Measurements from ENCODE around the gene APOA5.

GRCh38 chr11:116750070-116750718, 41.5 kb downstream of the APOA5 start:
- TF ChIP-seq, protein P1, sequence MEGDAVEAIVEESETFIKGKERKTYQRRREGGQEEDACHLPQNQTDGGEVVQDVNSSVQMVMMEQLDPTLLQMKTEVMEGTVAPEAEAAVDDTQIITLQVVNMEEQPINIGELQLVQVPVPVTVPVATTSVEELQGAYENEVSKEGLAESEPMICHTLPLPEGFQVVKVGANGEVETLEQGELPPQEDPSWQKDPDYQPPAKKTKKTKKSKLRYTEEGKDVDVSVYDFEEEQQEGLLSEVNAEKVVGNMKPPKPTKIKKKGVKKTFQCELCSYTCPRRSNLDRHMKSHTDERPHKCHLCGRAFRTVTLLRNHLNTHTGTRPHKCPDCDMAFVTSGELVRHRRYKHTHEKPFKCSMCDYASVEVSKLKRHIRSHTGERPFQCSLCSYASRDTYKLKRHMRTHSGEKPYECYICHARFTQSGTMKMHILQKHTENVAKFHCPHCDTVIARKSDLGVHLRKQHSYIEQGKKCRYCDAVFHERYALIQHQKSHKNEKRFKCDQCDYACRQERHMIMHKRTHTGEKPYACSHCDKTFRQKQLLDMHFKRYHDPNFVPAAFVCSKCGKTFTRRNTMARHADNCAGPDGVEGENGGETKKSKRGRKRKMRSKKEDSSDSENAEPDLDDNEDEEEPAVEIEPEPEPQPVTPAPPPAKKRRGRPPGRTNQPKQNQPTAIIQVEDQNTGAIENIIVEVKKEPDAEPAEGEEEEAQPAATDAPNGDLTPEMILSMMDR (IDR thresholded peaks at IDR 0.05; ENCODE audit: insufficient read depth, low read length, poor library complexity, severe bottlenecking): no peak
- TF ChIP-seq EZH2phosphoT487 (conservative IDR thresholded peaks at IDR 0.05; ENCODE audit: low read length): no peak
